GM23338 (cell line): ENCODE data around the gene TNS1. TPM values are rescaled to one million over a fixed set of nuclear protein-coding genes. Genes with fewer than 3 reads are reported as not detected.

Source experiments
- ATAC-seq: fragments of 200-7000 bp; cut with Tn5 transposase; 3 replicates; pipeline ENCODE4 v1.9.1; 2020
- DNase-seq: peaks from one replicate; pipeline ENCODE4 v3.0.0-alpha.2; 2015; ENCODE audit warnings: low spot score
- H2AFZ ChIP-seq: fragments of 200-600 bp; sonication (generic); 2 replicates; pipeline ENCODE4 v1.8.0; 2016; ENCODE audit warnings: antibody characterized with exemption, mild to moderate bottlenecking, moderate library complexity
- H3F3A ChIP-seq: fragments of 200-600 bp; sonication (generic); replicated peaks from 2 replicates; pipeline ENCODE4 v1.8.0; 2017; ENCODE audit warnings: antibody characterized with exemption, mixed run types, low read depth
- H3K27ac ChIP-seq: fragments of 200-600 bp; sonication (generic); 2 replicates; pipeline ENCODE4 v1.6.1; 2016; ENCODE audit warnings: low read depth
- H3K27me3 ChIP-seq: fragments of 200-600 bp; sonication (generic); 2 replicates; pipeline ENCODE4 v1.8.0; 2016; ENCODE audit warnings: mild to moderate bottlenecking, mixed run types, moderate library complexity; ENCODE audit not compliant: insufficient read depth
- H3K36me3 ChIP-seq: fragments of 200-600 bp; sonication (generic); 2 replicates; pipeline ENCODE4 v1.8.0; 2016; ENCODE audit warnings: mild to moderate bottlenecking; ENCODE audit not compliant: insufficient read depth
- H3K4me1 ChIP-seq: fragments of 200-600 bp; sonication (generic); 2 replicates; pipeline ENCODE4 v1.8.0; 2016; ENCODE audit warnings: mild to moderate bottlenecking, moderate library complexity; ENCODE audit not compliant: insufficient read depth
- H3K4me2 ChIP-seq: fragments of 200-600 bp; sonication (generic); 2 replicates; pipeline ENCODE4 v1.7.1; 2017; ENCODE audit warnings: mixed run types
- H3K4me3 ChIP-seq: fragments of 200-600 bp; sonication (generic); 2 replicates; pipeline ENCODE4 v1.6.1; 2016; ENCODE audit warnings: mixed run types
- H3K79me2 ChIP-seq: fragments of 200-600 bp; sonication (generic); replicated peaks from 2 replicates; pipeline ENCODE4 v1.8.0; 2017; ENCODE audit warnings: mild to moderate bottlenecking; ENCODE audit not compliant: insufficient read depth
- H3K9me2 ChIP-seq: fragments of 200-600 bp; sonication (generic); 2 replicates; pipeline ENCODE4 v1.8.0; 2017; ENCODE audit not compliant: insufficient read depth
- H4K20me1 ChIP-seq: fragments of 200-600 bp; sonication (generic); replicated peaks from 2 replicates; pipeline ENCODE4 v1.8.0; 2017; ENCODE audit warnings: mild to moderate bottlenecking; ENCODE audit not compliant: insufficient read depth
- H3K27ac Mint-ChIP-seq: 2 replicates; pipeline ENCODE4 v1.8.0; 2020; ENCODE audit warnings: inconsistent platforms, mild to moderate bottlenecking, moderate library complexity, mixed read lengths
- H3K27me3 Mint-ChIP-seq: 3 replicates; pipeline ENCODE4 v1.8.0; 2022; ENCODE audit warnings: low read depth, mild to moderate bottlenecking, moderate library complexity, mixed read lengths, inconsistent platforms; ENCODE audit not compliant: insufficient read depth, poor library complexity
- H3K36me3 Mint-ChIP-seq: 3 replicates; pipeline ENCODE4 v1.8.0; 2021; ENCODE audit warnings: low read depth, mild to moderate bottlenecking, inconsistent platforms, moderate library complexity, mixed read lengths
- H3K4me1 Mint-ChIP-seq: 3 replicates; pipeline ENCODE4 v1.8.0; 2020; ENCODE audit warnings: mild to moderate bottlenecking, inconsistent platforms, mixed read lengths
- H3K4me3 Mint-ChIP-seq: 3 replicates; pipeline ENCODE4 v1.8.0; 2021; ENCODE audit warnings: moderate library complexity, mild to moderate bottlenecking, inconsistent platforms, mixed read lengths
- H3K9me3 Mint-ChIP-seq: 3 replicates; pipeline ENCODE4 v1.8.0; 2020; ENCODE audit warnings: moderate library complexity, mild to moderate bottlenecking, inconsistent platforms, mixed read lengths
- ETS1 ChIP-seq: IDR thresholded peaks from 2 replicates; pipeline ENCODE4 v1.6.1; 2016; ENCODE audit warnings: antibody characterized with exemption
- EZH2phosphoT487 ChIP-seq: fragments of 200-600 bp; sonication (generic); IDR thresholded peaks from one replicate; pipeline ENCODE4 v1.8.1; 2018; ENCODE audit warnings: antibody characterized with exemption; ENCODE audit not compliant: unreplicated experiment
- REST ChIP-seq: IDR thresholded peaks from one replicate; pipeline ENCODE4 v1.6.1; 2018; ENCODE audit warnings: antibody characterized with exemption; ENCODE audit not compliant: unreplicated experiment
- STAT1 ChIP-seq: IDR thresholded peaks from one replicate; pipeline ENCODE4 v1.6.1; 2016; ENCODE audit warnings: antibody characterized with exemption; ENCODE audit not compliant: unreplicated experiment
- polyA plus RNA-seq: library from polyadenylated mRNA; unstranded; fragments of >200 nt; fragmentation: Nextera tagmentation; extraction: Ambion mirVana; gene quantifications from 2 replicates; pipeline ENCODE4 v1.2.1, GENCODE V29; 2016
- total RNA-seq: library from RNA; depleted of rRNA; stranded (reverse); fragments of >200 nt; shearing (Covaris generic); gene quantifications from 2 replicates; pipeline ENCODE4 v1.2.3, GENCODE V29; 2014
- TF ChIP-seq, protein P1 (sequence below): fragments of 250-450 bp; sonication (Bioruptor Pico); IDR thresholded peaks from 2 replicates; pipeline ENCODE4 v1.5.0; 2020; ENCODE audit warnings: mild to moderate bottlenecking, moderate library complexity

Gene TNS1
- total and polyA plus RNA-seq, 2 experiments from 2014 or later: 2.0 to 7.4 TPM

DNA sequence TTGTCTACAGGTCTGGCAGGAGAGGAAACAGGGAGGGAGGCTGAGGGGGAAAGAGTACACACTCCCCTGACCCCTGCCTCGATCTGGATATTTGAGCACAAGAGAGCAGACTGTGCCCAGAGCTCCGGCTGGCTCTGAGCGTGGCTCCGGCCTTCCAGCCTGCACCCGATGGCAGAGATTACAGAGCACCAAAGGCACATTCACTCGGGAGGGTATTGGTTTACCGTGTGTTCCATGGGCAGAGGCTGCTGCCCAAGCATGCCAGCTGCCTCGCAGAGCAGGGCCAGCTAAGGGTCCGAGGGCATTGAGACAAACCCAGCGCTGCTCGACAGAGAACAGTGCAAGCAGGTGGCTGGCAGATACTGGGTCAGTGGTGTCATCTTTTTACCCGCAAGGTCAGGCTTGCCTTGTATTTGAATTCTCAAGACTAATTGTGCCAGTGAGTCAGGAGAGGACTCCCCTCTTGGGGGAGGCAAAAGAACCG, 132.2 kb downstream of the TNS1 start (continued):
- TF ChIP-seq, protein P1, sequence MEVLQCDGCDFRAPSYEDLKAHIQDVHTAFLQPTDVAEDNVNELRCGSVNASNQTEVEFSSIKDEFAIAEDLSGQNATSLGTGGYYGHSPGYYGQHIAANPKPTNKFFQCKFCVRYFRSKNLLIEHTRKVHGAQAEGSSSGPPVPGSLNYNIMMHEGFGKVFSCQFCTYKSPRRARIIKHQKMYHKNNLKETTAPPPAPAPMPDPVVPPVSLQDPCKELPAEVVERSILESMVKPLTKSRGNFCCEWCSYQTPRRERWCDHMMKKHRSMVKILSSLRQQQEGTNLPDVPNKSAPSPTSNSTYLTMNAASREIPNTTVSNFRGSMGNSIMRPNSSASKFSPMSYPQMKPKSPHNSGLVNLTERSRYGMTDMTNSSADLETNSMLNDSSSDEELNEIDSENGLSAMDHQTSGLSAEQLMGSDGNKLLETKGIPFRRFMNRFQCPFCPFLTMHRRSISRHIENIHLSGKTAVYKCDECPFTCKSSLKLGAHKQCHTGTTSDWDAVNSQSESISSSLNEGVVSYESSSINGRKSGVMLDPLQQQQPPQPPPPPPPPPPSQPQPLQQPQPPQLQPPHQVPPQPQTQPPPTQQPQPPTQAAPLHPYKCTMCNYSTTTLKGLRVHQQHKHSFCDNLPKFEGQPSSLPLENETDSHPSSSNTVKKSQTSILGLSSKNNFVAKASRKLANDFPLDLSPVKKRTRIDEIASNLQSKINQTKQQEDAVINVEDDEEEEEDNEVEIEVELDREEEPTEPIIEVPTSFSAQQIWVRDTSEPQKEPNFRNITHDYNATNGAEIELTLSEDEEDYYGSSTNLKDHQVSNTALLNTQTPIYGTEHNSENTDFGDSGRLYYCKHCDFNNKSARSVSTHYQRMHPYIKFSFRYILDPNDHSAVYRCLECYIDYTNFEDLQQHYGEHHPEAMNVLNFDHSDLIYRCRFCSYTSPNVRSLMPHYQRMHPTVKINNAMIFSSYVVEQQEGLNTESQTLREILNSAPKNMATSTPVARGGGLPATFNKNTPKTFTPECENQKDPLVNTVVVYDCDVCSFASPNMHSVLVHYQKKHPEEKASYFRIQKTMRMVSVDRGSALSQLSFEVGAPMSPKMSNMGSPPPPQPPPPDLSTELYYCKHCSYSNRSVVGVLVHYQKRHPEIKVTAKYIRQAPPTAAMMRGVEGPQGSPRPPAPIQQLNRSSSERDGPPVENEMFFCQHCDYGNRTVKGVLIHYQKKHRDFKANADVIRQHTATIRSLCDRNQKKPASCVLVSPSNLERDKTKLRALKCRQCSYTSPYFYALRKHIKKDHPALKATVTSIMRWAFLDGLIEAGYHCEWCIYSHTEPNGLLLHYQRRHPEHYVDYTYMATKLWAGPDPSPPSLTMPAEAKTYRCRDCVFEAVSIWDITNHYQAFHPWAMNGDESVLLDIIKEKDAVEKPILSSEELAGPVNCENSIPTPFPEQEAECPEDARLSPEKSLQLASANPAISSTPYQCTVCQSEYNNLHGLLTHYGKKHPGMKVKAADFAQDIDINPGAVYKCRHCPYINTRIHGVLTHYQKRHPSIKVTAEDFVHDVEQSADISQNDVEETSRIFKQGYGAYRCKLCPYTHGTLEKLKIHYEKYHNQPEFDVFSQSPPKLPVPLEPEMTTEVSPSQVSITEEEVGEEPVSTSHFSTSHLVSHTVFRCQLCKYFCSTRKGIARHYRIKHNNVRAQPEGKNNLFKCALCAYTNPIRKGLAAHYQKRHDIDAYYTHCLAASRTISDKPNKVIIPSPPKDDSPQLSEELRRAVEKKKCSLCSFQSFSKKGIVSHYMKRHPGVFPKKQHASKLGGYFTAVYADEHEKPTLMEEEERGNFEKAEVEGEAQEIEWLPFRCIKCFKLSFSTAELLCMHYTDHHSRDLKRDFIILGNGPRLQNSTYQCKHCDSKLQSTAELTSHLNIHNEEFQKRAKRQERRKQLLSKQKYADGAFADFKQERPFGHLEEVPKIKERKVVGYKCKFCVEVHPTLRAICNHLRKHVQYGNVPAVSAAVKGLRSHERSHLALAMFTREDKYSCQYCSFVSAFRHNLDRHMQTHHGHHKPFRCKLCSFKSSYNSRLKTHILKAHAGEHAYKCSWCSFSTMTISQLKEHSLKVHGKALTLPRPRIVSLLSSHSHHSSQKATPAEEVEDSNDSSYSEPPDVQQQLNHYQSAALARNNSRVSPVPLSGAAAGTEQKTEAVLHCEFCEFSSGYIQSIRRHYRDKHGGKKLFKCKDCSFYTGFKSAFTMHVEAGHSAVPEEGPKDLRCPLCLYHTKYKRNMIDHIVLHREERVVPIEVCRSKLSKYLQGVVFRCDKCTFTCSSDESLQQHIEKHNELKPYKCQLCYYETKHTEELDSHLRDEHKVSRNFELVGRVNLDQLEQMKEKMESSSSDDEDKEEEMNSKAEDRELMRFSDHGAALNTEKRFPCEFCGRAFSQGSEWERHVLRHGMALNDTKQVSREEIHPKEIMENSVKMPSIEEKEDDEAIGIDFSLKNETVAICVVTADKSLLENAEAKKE (CRISPR knock-in tag): no peak

GRCh38 chr2:217868911-217869334, 133.9 kb downstream of the TNS1 start:
- Mint-ChIP-seq H3K4me3 (no peak overlapping the region), H3K4me1 (peaks cover 20% of the 10 kb centered on the region), H3K27me3 (peaks cover 5% of the 10 kb centered on the region), H3K36me3 (no peaks in the 10 kb centered on the region), H3K27ac (no peak overlapping the region), H3K9me3 (no peaks in the 10 kb centered on the region)
- Histone ChIP-seq H3K4me1 (no peaks in the 10 kb centered on the region), H3K27ac (no peak overlapping the region), H3K36me3 (no peaks in the 10 kb centered on the region), H3K4me2 (no peak overlapping the region), H4K20me1 (no peaks in the 10 kb centered on the region), H3F3A (no peaks in the 10 kb centered on the region), H3K27me3 (no peaks in the 10 kb centered on the region), H3K79me2 (no peaks in the 10 kb centered on the region), H3K9me2 (no peaks in the 10 kb centered on the region), H2AFZ (no peak overlapping the region), H3K4me3 (no peak overlapping the region)
- ATAC-seq (no peak), DNase-seq (no peak)
- TF ChIP-seq REST (no peak), EZH2phosphoT487 (no peak), STAT1 (no peak), ETS1 (no peak)
